KOPT-K1 (cell line): ENCODE measurements around the gene C6orf52.
A peak's percentile ranks its signal among the peaks of the same experiment; 100 is the strongest.
"Not testable (repeated sequence)": the region's sequence is repeated elsewhere in the genome, so short reads cannot be mapped to it uniquely, and the experiment has no call there.

Experiments used
- H3K27ac ChIP-seq: fragments of 200-600 bp; sonication (generic); 2 replicates; pipeline ENCODE4 v1.5.1; 2016; ENCODE audit warnings: antibody characterized with exemption, mild to moderate bottlenecking, low read depth, low read length; ENCODE audit not compliant: poor library complexity, severe bottlenecking
- H3K36me3 ChIP-seq: fragments of 200-600 bp; sonication (generic); 2 replicates; pipeline ENCODE4 v1.5.1; 2017; ENCODE audit warnings: antibody characterized with exemption, mild to moderate bottlenecking, low read length, moderate library complexity; ENCODE audit not compliant: insufficient read depth
- H3K9me3 ChIP-seq: fragments of 200-600 bp; sonication (generic); 2 replicates; pipeline ENCODE4 v1.5.1; 2017; ENCODE audit warnings: antibody characterized with exemption, low read length, mild to moderate bottlenecking; ENCODE audit not compliant: insufficient read depth, poor library complexity, severe bottlenecking

C6orf52 gene

DNA sequence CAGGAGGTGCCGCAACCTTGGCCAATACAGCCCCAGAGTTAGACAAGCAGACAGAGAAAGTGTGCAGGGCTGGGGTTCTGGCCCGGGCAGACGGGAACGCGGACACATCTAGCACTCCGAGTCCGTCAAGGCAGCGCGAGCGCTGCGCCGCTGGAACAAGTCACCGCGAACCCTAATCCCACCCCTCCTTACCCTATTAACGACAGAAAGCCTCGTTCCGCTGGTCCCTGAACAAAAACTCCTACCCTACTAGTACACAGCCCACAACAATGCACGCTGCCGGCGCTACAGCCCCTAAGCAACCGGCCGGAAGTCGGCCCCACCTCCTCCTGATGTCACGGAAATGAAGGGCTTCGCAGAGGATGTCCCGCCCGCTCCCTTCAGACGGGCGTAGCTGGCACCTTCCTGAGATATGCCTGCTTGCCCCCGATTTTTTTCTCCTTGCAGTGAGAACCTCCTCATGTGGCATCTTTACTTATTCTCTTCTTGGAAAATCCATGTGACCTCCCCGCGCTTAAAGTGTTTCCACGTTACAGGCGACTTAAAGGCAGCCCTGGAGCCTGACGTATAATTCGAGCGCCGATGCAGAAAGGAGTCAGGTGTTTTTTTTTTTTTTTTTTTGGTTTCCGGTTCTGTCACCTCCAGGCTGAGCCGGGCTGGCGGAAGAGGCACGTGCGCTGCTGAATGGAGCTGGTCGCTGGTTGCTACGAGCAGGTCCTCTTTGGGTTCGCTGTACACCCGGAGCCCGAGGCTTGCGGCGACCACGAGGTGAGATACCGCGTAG is at the start of gene C6orf52, which contains the start of gene PAK1IP1:
TSS of gene C6orf52 (minus strand) at position 315 of the 784 bp plus-strand sequence. CDS start 7,066 bp downstream, outside the sequence.
TSS of gene PAK1IP1 (plus strand) at position 671 of the 784 bp plus-strand sequence. CDS start at position 685, 14 bp downstream.
- Histone ChIP-seq H3K9me3 (no peaks in the 10 kb centered on the region), H3K27ac (peak within 1 kb of the TSS; percentile 87), H3K36me3 (peaks cover 27% of the 10 kb centered on the region)

- Histone ChIP-seq H3K9me3 (no peaks in the 10 kb centered on the region), H3K36me3 (no peaks in the 10 kb centered on the region), H3K27ac (no peak overlapping the region)
These were observed 49.1 kb upstream of the C6orf52 start for GRCh38 chr6:10743515-10743914.

DNA sequence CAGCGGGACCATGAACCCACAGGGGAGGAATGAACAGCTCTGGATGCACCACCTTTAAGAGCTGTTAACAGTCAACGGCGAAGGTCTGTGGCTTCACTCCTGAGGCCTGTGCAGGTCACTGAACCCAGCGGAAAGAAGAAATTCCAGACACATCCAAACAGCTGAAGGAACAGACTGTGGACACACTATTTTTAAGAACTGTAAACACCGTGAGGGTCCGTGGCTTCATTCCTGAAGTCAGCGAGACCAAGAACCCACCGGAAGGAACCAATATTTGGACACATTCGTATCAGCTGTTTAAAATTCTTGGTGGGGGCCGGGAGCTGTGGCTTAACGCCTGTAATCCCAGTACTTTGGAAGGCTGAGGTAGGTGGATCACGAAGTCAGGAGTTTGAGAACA is 47.8 kb upstream of the C6orf52 start:
- Histone ChIP-seq H3K36me3 (no peaks in the 10 kb centered on the region), H3K27ac (no peak overlapping the region), H3K9me3 (no peaks in the 10 kb centered on the region)

GRCh38 chr6:10741643-10742042 is 47.2 kb upstream of the C6orf52 start:
- not testable (repeated sequence) for H3K9me3 ChIP-seq, H3K27ac ChIP-seq, H3K36me3 ChIP-seq

- H3K9me3 ChIP-seq, result no peaks in the 10 kb centered on the region
- no peak overlapping the region for H3K27ac ChIP-seq
- H3K36me3 ChIP-seq, result no peaks in the 10 kb centered on the region
These were observed 45.6 kb upstream of the C6orf52 start for GRCh38 chr6:10740061-10740460.

DNA sequence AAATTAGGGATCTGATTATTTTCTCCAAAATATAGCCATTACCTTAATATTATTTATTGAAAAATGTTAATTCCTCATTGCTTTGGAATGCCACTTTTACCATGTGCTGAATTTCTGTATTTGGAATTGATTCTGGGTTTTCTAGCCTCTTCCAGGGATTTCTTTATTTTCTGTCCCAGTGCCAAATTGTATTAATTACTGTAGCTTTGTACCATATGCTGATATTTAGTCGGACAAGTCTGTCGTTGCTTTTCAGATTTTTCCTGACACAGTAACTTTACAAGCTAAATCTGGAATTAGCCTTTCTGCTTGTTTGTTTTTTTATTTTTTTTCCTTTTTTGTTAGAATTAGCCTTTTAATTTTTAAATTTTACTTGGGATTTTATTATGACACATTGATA is 42.3 kb upstream of the C6orf52 start:
- H3K27ac ChIP-seq, result no peak overlapping the region
- H3K36me3 ChIP-seq, result peaks cover 14% of the 10 kb centered on the region
- no peaks in the 10 kb centered on the region for H3K9me3 ChIP-seq

DNA sequence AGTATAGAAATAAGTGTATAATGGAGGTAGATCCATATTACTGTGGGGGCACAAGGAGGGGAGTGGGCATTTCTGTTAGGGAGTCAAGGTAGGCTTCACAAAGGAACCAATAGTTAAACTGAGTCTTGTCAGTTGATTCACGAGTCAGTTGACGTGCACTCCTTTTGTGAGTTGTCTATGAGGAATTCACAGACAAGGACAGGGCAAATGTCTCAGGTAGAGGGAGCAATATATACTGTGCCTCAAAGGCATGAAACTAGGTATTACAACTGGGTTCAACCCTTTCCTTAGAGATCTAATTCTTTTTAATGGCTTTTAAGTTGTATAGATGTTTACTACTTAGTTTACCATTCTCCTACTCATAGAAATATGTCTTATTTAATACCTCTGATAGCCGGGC is 39.4 kb upstream of the C6orf52 start:
- Histone ChIP-seq H3K36me3 (peaks cover 40% of the 10 kb centered on the region), H3K27ac (no peak overlapping the region), H3K9me3 (no peaks in the 10 kb centered on the region)

DNA sequence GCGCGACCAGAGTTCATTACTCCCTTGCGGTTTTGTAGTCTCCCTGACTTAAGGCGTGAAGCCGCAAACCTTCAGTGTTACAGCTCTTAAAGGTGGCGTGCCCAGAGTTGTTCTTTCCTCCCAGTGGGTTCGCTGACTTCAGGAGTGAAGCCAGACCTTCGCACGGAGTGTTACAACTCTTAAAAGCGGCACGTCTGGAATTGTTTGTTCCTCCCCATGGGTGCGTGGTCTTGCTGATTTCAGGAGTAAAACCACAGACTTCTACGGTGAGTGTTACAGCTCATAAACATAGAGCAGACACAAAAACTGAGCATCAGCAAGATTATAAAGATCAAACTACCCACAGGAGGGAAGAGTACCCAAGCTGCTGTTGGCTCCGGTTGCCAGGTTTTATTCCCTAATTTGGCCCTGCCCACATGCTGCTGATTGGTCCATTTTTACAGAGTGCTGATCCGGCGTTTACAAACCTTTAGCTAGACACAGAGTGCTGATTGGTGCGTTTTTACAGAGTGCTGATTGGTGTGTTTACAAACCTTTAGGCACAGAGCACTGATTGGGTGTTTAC is 38.8 kb upstream of the C6orf52 start:
- Histone ChIP-seq H3K9me3 (no peaks in the 10 kb centered on the region), H3K27ac (peak overlapping the region; percentile 15), H3K36me3 (peaks cover 45% of the 10 kb centered on the region)

GRCh38 chr6:10730254-10730653 is 35.8 kb upstream of the C6orf52 start:
- Histone ChIP-seq H3K36me3 (peaks cover 59% of the 10 kb centered on the region), H3K9me3 (no peaks in the 10 kb centered on the region), H3K27ac (no peak overlapping the region)

DNA sequence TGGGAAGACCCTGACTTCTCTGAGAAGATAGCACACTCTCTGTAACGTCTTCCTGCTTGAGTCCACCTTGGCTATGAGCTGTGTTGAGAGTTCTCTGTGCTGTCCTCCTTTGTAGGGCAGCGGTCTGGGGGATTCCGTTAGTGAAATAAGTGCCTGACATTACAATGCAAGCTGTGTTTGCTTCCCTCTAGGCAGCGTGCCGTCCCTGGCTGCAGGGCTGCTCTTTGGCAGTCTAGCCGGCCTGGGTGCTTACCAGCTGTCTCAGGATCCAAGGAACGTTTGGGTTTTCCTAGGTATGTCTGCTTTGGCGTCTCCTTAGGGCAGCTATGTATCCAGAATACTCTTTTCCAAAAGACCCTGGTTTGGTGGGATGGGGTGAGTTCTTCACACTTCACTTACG is 31.3 kb upstream of the C6orf52 start:
- Histone ChIP-seq H3K36me3 (peaks cover 41% of the 10 kb centered on the region), H3K27ac (no peak overlapping the region)

DNA sequence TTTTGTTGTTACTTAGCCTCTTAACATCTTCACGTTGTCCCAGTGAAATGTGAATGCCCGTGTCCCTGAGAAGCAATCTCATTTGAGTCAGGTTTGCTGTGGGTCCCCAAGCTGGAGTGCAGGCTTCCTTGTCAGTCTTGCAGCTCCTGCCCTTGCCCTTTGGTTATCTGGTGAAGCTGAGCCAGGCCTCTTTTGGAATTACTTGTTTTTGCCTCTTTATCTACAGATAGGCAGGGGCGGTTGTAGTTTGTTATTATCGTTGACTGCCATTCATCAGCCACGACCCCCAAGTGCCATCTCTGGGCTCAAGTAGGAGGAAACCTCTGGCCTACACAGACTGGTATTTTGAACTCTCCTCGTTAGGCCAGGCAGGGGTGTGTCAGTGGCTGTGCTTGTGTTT is 30.6 kb upstream of the C6orf52 start:
- Histone ChIP-seq H3K27ac (no peak overlapping the region), H3K36me3 (peaks cover 35% of the 10 kb centered on the region), H3K9me3 (no peaks in the 10 kb centered on the region)

More for the DNA sequence above, 31.3 kb upstream of the C6orf52 start:
- no peaks in the 10 kb centered on the region for H3K9me3 ChIP-seq

GRCh38 chr6:10723567-10723881 is 29.1 kb upstream of the C6orf52 start:
- H3K27ac ChIP-seq, result peak overlapping the region; percentile 97
- H3K36me3 ChIP-seq, result peaks cover 22% of the 10 kb centered on the region
- peaks cover 9% of the 10 kb centered on the region for H3K9me3 ChIP-seq

DNA sequence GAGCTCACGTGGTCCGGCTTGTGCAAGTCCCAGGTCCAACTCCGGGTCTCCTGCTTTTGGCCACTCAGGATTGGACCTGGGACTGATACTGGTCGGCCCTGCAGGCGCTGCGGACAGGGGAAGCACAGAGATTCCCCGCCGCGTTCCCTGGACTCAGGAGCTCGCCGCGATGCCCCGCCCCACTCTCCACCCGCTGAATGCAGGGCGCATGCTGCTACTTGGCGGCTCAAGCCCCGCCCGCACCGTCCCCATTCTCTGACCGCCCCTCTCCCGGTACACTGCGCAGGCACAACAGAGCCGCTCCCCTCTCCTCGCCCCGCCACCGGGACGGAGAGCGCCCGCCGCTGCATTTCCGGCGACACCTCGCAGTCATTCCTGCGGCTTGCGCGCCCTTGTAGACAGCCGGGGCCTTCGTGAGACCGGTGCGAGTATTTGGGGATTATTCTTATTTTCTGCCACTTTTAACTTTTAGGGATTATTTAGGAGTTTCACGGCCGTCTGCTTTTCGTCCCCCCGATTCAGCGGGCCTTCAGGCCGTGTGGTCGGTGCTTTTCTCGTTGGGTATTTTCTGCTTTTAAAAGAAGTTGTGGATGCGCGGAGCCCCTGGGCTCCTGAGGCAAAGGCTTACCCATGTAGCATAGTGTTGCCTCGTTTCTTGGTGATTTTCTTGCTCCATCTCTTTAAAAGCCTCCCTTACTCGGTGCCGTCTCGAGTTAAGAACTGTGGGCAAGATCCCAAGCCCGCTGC is 28.6 kb upstream of the C6orf52 start, which contains the start of gene TMEM14C:
TSS of gene TMEM14C (plus strand) at position 251 of the 747 bp plus-strand sequence. CDS start 1,544 bp downstream, outside the sequence.
- Histone ChIP-seq H3K9me3 (peaks cover 14% of the 10 kb centered on the region), H3K36me3 (peaks cover 16% of the 10 kb centered on the region; the same call in 1 of the 2 replicates), H3K27ac (peak within 1 kb of the TSS; percentile 97)

DNA sequence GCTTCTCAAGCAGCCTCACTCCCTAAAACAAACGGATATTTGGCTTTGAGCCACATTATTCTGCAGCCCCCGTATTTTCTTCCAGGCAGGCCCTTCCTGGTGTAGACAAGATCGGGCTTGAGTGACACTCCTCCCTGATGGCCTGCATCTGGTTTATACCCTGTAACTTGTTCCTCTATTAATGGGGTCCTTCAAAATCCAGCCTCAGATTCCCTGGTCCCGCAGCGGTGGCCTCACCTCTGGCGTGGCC is 28.1 kb upstream of the C6orf52 start:
- Histone ChIP-seq H3K27ac (peak overlapping the region; percentile 97), H3K36me3 (peaks cover 15% of the 10 kb centered on the region; the same call in 1 of the 2 replicates), H3K9me3 (peaks cover 18% of the 10 kb centered on the region)

DNA sequence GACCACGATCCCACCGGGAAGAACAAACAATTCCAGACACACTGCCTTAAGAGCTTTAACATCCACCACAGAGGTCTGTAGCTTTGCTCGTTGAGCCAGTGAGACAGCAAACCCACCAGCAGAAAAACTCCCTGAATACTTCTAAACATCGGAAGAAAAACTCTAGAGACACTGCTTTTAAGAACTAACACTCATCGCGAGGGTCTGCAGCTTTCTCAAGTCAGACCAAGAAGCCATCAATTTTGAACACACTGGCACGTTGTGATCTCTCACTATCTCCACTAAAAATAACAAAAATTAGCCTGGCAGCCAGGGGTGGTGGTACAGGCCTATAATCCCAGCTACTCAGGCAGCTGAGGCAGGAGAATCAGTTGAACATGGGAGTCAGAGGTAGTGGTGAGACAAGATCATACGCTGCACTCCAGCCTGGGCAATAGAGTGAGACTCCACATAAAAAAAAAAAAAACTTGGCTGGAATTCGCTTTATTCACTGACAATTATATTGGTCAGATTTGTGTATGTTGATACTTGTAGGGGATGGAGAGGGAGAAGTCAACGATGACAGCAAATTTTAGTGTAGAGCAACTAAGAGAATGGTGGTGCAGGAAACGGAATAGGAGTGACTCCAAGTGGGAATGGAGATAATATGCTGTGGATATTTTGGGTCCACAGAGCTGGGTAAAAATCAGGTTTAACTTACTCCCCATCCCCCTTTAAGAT is 27.6 kb upstream of the C6orf52 start:
- H3K36me3 ChIP-seq, result peaks cover 15% of the 10 kb centered on the region; the same call in 1 of the 2 replicates
- peak overlapping the region; percentile 97 for H3K27ac ChIP-seq
- H3K9me3 ChIP-seq, result peaks cover 18% of the 10 kb centered on the region
